Uterus (tissue), 2 donors: ENCODE results near the gene UFSP1.

Experiments used
- CTCF ChIP-seq, 4 experiments: fragments of 200-600 bp in 2 of 4; fragments of 450-650 bp in 2 of 4; sonication (generic) in 2 of 4; IDR thresholded peaks; one replicate each; pipeline ENCODE4 v1.5.1; 2016 to 2019; ENCODE audit warnings: antibody characterized with exemption in 4 of 4, mild to moderate bottlenecking in 2 of 4, moderate library complexity in 1 of 4
- POLR2A ChIP-seq, 2 donors: fragments of 450-650 bp; IDR thresholded peaks; one replicate each; pipeline ENCODE4 v1.6.1; 2016; ENCODE audit warnings: antibody characterized with exemption in 2 of 2, mild to moderate bottlenecking in 1 of 2, moderate library complexity in 1 of 2

- TF ChIP-seq CTCF (IDR thresholded peaks at IDR 0.05): no peak
- no peak for TF ChIP-seq POLR2A (IDR thresholded peaks at IDR 0.05)
These were observed 34.0 kb downstream of the UFSP1 start for GRCh38 chr7:100855515-100855914.
